LNCaP clone FGC (cell line): ENCODE results near the gene CCDC92.

Experiments used
- DNase-seq: peaks from one replicate; pipeline ENCODE4 v3.0.0-alpha.2; 2011; ENCODE audit warnings: low read depth
- H3K4me3 ChIP-seq: 2 replicates; pipeline ENCODE4 v1.5.1; 2011; ENCODE audit warnings: mild to moderate bottlenecking, low read depth, low read length, control low read depth
- CTCF ChIP-seq: IDR thresholded peaks from 2 replicates; pipeline ENCODE4 v1.5.1; 2012; ENCODE audit warnings: mild to moderate bottlenecking; ENCODE audit not compliant: control insufficient read depth, insufficient read depth; ENCODE audit errors: extremely low read depth

The CCDC92 gene

DNA sequence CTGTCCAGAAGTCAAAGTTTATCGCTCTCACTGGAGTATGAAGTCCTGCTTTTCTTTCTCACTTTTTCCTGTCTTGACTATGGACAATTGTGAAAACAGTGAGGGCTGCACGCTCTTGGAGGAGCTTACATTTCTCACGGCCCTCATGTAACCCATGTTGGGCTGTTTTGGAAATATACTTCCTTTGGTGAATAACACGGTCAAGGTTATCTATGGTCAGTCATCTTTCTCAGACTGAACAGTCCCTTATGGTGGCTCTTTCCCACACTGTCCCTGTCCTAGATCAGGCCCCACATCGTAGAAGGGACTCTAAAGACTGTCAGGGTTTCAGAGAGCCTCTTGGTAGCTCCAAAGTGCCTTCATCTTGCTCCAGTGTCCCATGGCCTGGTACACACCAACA lies 7.2 kb downstream of the CCDC92 start:
- no peak for DNase-seq
- no peak for TF ChIP-seq CTCF
- H3K4me3 ChIP-seq = no peak overlapping the region

- no peak for DNase-seq
- no peak overlapping the region for H3K4me3 ChIP-seq
- TF ChIP-seq CTCF = no peak
These were observed 8.8 kb downstream of the CCDC92 start for GRCh38 chr12:123963821-123964220.

- H3K4me3 ChIP-seq = no peak overlapping the region
- no peak for DNase-seq
- TF ChIP-seq CTCF = no peak
These were observed 10.1 kb downstream of the CCDC92 start for GRCh38 chr12:123962513-123962912.

- H3K4me3 ChIP-seq = no peak overlapping the region
- no peak for TF ChIP-seq CTCF
- DNase-seq = no peak
These were observed 10.9 kb downstream of the CCDC92 start for GRCh38 chr12:123961585-123962345.

GRCh38 chr12:123960856-123961255 lies 11.8 kb downstream of the CCDC92 start:
- H3K4me3 ChIP-seq = no peak overlapping the region
- no peak for DNase-seq
- TF ChIP-seq CTCF = no peak

DNA sequence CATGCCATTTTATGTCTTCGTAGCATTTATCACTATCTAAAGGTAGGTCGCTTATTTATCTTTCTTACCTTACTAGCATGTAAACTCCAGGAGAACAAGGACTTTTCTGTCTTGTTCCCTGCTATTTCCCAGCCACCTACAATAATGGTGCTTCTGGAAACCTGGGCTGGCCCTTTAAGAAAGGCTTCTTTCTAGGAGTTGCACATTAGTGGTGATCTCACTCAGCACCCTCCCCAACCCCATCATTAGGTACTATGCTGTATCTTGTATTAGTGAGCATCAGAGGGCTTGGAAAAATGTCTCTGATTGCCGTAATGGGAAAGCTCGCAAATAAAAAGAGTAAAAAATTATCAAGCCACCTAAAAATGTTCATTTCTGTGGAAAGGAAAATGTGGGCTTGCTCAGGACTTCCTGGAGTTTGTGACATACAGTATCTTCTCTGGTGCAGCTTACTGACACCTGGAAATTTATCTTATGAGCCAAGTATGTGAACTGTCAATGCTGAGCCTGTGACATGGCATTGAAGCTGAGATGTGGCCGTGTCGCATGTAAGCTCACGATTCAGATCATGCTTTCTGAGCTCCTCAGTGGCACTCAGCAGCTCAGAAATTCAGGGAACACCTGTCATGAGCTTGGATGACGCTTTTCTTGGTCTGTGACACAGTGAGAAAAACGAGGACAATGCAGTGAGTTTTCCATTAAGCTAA lies 12.4 kb downstream of the CCDC92 start:
- no peak for TF ChIP-seq CTCF
- H3K4me3 ChIP-seq = no peak overlapping the region
- DNase-seq = no peak

- TF ChIP-seq CTCF = no peak
- no peak overlapping the region for H3K4me3 ChIP-seq
- DNase-seq = no peak
These were observed 13.8 kb downstream of the CCDC92 start for GRCh38 chr12:123958876-123959275.
